NOMO-1 (cell line): ENCODE data around the gene HOXB3.

Experiments
- DNase-seq, 2 experiments: peaks; one replicate each; lab custom pipeline; 2025; ENCODE audit not compliant: unreplicated experiment in 2 of 2; lab: John Stamatoyannopoulos, UW

Gene HOXB3

GRCh38 chr17:48530887-48531272 lies 59.2 kb downstream of the HOXB3 start, which contains the start of gene HOXB1:
HOXB1 (minus strand) TSS chr17:48531011; CDS start chr17:48530904, 107 bp downstream.
- no peak for DNase-seq

- DNase-seq: no peak
These were observed 59.7 kb downstream of the HOXB3 start for GRCh38 chr17:48530208-48530886.

- DNase-seq: no peak
These were observed 60.4 kb downstream of the HOXB3 start for GRCh38 chr17:48529683-48530009.

DNA sequence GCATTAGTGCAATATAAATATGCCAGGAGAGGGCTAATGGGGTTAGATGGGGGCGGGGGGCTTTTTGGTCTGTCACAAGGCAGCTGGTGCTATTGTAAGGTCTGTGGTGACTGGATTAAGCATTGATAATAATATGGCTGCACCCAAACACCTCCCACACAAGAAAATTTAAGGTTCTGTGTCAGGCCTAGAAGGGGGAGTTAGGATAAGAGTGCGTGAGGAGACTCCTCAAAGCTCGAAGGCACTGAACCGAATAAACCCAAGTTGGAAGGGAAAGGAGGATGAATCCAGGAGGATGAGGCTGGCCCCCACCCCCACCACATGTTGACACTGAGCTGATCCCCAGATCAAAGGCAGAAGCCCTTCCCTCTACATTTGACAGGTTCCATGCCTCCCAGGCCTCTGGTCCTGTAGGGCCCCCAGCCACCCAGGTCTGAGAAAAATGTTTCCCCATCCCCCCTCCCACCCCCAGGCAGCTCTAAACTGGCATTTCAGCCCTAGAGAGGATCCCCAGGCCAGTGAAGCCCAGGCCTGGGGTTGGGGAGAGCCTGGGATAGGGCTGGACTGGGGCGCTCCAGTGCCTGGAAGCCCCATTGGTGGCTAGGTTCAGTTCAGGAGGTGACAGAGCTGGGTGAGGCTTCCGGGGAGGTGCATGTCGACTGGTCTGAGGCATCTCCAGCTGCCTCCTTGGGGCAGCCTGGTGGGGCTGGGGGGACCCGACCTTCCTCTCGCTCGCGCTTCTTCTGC lies 60.9 kb downstream of the HOXB3 start:
- no peak for DNase-seq

GRCh38 chr17:48528153-48528935 lies 61.7 kb downstream of the HOXB3 start:
- DNase-seq: no peak

- no peak for DNase-seq
These were observed 62.5 kb downstream of the HOXB3 start for GRCh38 chr17:48527547-48527932.

DNA sequence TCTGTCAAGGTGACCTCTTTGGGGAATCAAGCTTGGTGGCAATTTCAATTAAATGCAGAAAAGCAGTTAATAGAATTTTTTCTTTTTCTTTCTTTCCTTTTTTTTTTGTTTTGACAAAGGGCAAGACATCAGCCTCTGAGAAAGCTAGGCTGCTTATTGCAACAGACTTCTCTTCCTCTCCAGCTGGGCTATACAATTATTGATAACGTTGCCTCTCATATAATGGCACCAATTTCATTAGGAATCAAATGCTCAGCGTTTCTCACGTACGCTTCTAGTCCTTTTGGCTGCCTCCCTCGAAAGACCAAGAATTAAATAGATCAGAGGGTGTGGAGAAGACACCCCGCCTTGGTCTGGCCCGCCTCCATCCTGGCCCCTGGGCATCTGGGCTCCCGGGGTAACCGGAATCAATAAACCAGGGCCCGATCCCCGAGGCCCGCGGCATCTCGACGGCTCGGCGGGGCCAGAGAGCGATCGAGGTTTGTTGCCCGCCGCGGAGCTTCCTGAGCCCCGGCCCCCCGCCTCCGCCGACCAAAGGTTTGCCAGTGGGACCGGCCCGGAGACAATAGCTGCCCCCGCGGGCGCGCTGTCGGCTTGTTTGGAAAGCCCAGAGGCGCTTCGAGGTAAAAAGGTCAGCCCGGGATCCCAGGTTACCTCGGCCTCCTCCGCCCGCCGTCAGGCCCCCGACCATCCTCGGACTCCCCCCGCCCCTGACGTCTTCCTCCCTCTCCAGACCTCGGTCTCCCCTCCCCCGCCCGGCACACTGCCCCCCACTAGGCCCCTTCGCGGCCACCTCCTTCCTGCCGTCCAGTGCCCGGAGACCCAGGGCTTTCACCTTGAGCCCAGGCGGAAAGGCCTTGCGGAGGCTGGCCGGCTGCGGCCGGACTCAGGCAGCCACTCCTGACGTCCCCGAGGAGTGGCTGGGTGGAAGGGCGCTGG lies 63.2 kb downstream of the HOXB3 start:
- no peak for DNase-seq

GRCh38 chr17:48523010-48523409 lies 67.0 kb downstream of the HOXB3 start:
- DNase-seq: no peak

DNA sequence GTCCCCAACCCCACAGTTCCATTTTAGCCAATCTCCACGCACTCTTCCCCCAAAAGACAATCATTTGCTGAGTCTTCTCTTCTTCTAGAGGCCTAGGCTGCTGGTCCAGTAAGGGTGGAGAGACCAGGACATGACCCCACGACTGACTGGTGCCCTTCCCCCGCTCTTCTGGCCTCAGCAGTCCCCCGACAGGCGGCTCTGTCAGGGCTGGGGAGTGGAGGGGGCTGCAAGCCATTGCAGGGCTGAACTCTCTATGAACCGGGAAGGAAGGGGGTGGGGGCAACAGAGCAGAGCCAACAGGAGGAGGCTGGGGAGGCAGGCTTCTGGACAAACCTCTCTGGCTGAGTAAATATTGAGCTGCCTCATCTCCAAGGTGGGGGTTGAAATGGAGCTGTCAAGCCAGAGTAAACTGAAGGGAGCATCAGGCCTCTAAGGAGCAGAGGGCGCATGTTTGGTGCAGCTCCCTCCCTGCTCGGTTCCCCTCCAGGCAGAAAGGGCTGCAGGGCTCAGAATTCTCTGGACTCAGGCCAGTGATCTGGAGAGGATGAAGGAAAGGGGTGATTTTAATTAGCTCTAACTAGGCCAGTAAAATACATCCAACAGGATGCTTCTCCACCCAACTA lies 67.9 kb downstream of the HOXB3 start:
- DNase-seq: no peak

DNA sequence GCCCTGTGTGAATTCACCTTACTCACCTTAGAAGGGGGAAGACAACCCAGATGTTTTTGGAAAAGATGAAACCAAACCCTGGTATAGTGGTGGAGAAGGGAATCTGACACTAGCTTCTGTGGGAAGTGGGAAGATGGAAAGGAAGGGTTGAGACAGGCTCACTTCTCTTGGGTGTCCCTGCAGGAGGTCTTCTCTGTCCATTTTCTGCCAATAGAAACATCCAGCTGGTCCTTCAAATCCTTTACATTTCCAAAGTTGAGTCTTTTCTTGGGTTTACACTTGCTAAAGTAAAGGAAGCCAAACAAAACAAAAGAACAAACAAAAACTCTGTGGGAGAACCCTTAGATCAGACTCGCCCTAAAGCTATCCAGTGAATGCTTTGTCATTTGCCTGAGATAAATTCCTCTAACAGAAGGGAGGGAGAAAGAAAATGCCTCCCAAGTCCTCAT lies 69.4 kb downstream of the HOXB3 start:
- DNase-seq: no peak

DNA sequence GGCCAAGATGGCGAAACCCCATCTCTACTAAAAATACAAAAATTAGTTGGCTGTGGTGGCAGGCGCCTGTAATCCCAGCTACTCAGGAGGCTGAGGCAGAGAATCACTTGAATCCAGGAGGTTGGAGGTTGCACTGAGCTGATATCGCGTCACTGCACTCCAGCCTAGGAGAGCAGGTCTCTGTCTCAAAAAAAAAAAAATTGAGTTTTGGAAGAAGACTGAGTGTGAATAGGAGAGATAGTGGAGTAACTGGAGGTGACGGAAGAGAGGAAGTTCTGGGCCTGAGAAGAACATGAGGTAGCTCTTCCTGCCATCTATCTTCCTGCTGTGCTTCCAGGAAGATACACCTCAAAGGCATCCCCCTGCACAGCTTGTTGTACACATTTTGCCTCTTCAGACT lies 70.6 kb downstream of the HOXB3 start:
- no peak for DNase-seq

DNA sequence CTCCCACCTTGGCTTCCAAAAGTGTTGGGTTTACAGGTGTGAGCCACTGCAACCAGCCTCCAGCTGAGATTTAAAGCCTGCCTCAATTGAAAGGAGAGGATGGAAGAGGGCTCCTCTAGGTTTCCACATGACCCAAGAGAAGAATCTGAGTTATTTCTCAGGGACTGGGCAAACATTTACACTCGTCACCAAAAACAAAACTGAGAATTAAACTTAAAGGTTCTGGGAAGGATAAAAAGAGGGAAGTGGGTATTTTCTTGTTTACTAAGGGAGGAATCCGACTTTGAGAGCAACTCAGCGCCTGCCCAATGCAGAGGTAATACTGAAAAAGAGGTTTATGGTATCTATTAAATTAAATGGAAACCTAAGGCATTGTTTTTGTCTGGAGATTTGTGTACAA lies 72.6 kb downstream of the HOXB3 start:
- DNase-seq: peak in 1 of 2 experiments; percentile 10

- DNase-seq: no peak
These were observed 73.8 kb downstream of the HOXB3 start for GRCh38 chr17:48515925-48516900.

DNA sequence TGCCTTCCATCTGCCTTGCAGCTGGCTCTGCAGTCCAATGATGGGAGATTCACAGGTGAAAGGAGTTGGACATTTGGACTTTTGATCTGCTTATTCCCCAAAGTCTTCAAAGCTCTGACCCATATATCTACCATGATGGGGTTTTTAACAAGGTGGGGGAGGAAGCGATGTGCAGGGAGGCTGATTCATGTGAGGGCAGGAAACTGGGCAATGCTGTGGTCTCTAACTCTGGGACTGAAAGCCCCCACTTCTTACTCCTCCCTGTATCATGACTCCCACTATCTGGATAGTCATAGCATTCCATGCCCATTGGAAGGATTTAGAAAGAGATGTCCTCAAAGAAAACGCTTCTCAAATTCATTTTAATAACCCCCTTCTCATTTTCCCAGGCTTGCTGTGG lies 75.6 kb downstream of the HOXB3 start:
- no peak for DNase-seq

DNA sequence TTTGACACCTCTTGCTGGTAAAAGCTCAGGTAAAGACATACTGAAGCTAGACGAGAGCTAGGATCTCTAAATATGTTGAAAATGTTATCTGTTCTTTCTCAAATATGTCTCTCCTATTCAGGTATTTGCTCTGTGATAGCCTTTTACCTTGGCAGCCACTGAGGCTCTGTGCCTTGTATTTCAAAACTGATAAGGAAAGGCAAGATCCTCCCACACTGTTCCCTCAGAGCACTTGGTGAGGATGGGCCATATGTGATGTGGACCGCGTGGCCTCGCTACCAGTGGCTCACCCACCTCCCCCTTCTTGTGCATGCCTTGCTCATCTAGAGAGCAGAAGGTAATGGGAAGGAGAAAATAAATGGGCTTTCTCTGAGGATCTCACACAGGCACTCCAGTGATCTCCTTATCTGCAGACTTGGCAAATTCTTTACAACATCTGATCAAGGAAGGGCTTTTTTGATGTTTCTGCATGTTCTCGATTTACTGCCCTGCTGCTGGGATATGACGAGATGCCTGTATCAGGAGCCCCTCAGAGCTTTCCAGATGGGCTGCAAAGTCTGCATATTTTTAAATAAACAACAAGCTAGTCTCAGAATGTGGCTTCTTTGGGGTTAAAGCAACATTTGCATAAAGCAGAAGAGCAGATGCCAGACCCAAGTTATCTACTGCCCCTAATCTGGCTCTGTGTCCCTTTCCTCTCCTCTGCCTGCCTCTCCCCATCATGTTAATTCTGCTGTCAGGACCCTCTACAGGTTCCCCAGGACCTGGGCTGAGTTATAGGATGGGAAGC lies 76.2 kb downstream of the HOXB3 start:
- no peak for DNase-seq

DNA sequence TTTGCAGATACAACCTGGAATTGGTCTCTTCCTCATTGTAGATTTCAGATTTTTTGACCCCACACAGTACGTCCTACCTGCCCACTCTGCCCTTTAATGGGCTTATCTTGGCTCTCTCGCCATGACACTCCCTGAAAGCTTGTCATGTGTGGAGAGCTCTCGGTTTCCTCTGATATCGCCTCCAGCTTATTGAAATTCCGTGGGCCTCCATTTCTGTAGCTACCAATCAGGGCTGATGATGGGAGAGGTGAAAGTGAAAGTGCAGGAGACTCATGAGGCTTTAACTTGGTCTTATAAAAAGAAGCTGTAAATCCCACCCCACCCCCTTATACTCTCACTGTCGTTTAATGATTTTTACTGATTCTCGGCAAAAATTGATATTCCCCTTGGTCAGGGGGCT lies 76.9 kb downstream of the HOXB3 start:
- no peak for DNase-seq

DNA sequence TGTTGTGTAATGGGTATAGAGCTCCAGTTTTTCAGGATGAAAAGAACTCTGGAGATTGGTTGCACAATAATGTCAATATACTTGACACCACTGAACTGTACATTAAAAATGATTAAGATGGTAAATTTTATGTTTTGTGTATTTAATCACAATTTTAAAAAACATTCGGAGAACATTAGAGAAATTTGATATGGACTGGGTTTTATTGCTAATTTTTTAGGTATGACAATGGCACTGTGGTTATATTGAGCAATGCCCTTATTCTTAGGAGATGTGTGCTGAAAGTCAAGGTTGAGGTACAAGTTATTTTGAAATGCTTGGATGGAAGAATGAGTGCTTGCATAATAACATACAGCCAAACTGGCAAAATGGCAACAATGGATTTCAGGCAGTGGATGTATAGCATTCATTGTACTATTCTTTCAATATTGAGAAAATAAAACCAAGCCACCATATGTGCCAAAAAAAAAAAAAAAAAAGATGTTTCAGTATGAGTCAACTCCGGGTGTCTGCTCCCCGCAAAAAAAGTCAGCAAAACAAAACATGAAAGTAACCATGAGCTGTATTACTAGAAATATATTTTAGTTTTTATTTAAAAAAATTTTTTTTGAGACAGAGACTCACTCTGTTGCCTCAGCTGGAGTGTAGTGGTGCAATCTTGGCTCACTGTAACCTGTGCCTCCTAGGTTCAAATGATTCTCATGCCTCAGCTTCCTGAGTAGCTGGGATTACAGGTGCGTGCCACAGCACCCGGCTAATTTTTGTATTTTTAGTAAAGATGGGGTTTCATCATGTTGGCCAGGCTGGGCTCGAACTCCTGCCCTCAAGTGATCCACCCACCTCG lies 79.1 kb downstream of the HOXB3 start:
- peak in 1 of 2 experiments; percentile 29 for DNase-seq
